HCT116 (cell line): ENCODE results near the gene ZSWIM8. TPM values are rescaled to one million over a fixed set of nuclear protein-coding genes. Genes with fewer than 3 reads are reported as not detected.

ENCODE experiments used
- ATAC-seq: fragments of 200-7000 bp; cut with Tn5 transposase; 2 replicates; pipeline ENCODE4 v1.9.1; 2020; ENCODE audit warnings: mild to moderate bottlenecking, moderate library complexity
- BruUV-seq: library from RNA; stranded (reverse); fragments of 400-500 nt; replicated peaks from 2 replicates; lab custom pipeline; 2021; lab: Mats Ljungman, UMichigan
- CTCF ChIA-PET: fragments of 300-600 bp; sonication (Branson Sonifier 250); formaldehyde crosslinking; loops from one replicate; lab custom pipeline; 2021; ENCODE audit warnings: antibody characterized with exemption; lab: Charles Lee
- POLR2A ChIA-PET: fragments of 300-600, 350-600 bp; sonication (Branson Sonifier 250); formaldehyde crosslinking; loops from one replicate; lab custom pipeline; 2021; ENCODE audit warnings: antibody characterized with exemption; lab: Charles Lee
- RAD21 ChIA-PET, 2 experiments: fragments of 300-600 bp; sonication (Branson Sonifier 250); formaldehyde crosslinking; loops; one replicate each; lab custom pipeline; 2023; ENCODE audit warnings: low total read pairs in 2 of 2; ENCODE audit not compliant: uncharacterized antibody in 2 of 2, unreplicated experiment in 2 of 2, low non-redundant PET in 1 of 2; lab: Charles Lee
- DNase-seq: peaks from one replicate; pipeline ENCODE4 v3.0.0-alpha.2; 2010; ENCODE audit warnings: low read depth, low spot score
- H2AFZ ChIP-seq: fragments of 200-600 bp; shearing (Covaris generic), sonication (generic); 2 replicates; pipeline ENCODE4 v1.6.1; 2017; ENCODE audit warnings: low read depth, mixed run types, mixed read lengths, antibody characterized with exemption, low read length; ENCODE audit not compliant: poor library complexity, severe bottlenecking
- H3K27ac ChIP-seq: 2 replicates; pipeline ENCODE4 v1.5.1; 2012; ENCODE audit warnings: low read depth, low read length
- H3K27me3 ChIP-seq: fragments of 200-600 bp; sonication (generic); 2 replicates; pipeline ENCODE4 v1.6.1; 2016; ENCODE audit warnings: mixed run types, low read length, mixed read lengths; ENCODE audit not compliant: insufficient read depth
- H3K36me3 ChIP-seq, 2 experiments: fragments of 200-500 bp in 1 of 2; fragments of 200-600 bp in 1 of 2; sonication (Bioruptor generic) in 1 of 2; sonication (generic) in 1 of 2; 2 replicates each; pipeline versions ENCODE4 v1.5.1 to v1.6.1; 2014 to 2016; ENCODE audit warnings: low read length in 2 of 2, inconsistent platforms in 1 of 2, mixed read lengths in 1 of 2, mixed run types in 1 of 2; ENCODE audit not compliant: insufficient read depth in 2 of 2, control insufficient read depth in 1 of 2
- H3K4me1 ChIP-seq, 2 experiments: fragments of 200-600 bp in 1 of 2; sonication (generic) in 1 of 2; 2 replicates each; pipeline versions ENCODE4 v1.5.1 to v1.6.1; 2012 to 2017; ENCODE audit warnings: low read length in 2 of 2, inconsistent platforms in 1 of 2, mild to moderate bottlenecking in 1 of 2, mixed read lengths in 1 of 2, mixed run types in 1 of 2, moderate library complexity in 1 of 2; ENCODE audit not compliant: insufficient read depth in 2 of 2, control insufficient read depth in 1 of 2
- H3K4me2 ChIP-seq: fragments of 200-600 bp; sonication (generic); 2 replicates; pipeline ENCODE4 v1.6.1; 2017; ENCODE audit warnings: mixed run types, low read length, mixed read lengths
- H3K4me3 ChIP-seq, 2 experiments: fragments of 200-600 bp in 1 of 2; sonication (generic) in 1 of 2; replicated peaks in 1 of 2; 2 replicates each; pipeline ENCODE4 v1.5.1; 2011 to 2016; ENCODE audit warnings: low read length in 2 of 2, control low read depth in 1 of 2, low read depth in 1 of 2, mild to moderate bottlenecking in 1 of 2, mixed read lengths in 1 of 2, mixed run types in 1 of 2
- H3K79me2 ChIP-seq: fragments of 200-600 bp; sonication (generic); 2 replicates; pipeline ENCODE4 v1.6.1; 2017; ENCODE audit warnings: mild to moderate bottlenecking, mixed run types, low read length, moderate library complexity, mixed read lengths; ENCODE audit not compliant: insufficient read depth
- H3K9ac ChIP-seq: fragments of 200-600 bp; sonication (generic); 2 replicates; pipeline ENCODE4 v1.6.1; 2016; ENCODE audit warnings: low read length, mixed read lengths
- H3K9me2 ChIP-seq: fragments of 200-600 bp; sonication (generic), shearing (Covaris generic); 2 replicates; pipeline ENCODE4 v1.6.1; 2017; ENCODE audit warnings: mixed run types, mild to moderate bottlenecking, moderate library complexity; ENCODE audit not compliant: insufficient read depth
- H3K9me3 ChIP-seq, 2 experiments: fragments of 200-500 bp in 1 of 2; fragments of 200-600 bp in 1 of 2; sonication (Bioruptor generic) in 1 of 2; sonication (generic) in 1 of 2; 2 replicates each; pipeline ENCODE4 v1.6.1; 2014 to 2017; ENCODE audit warnings: low read length in 2 of 2, mixed read lengths in 2 of 2, inconsistent platforms in 1 of 2, low read depth in 1 of 2, mild to moderate bottlenecking in 1 of 2, mixed run types in 1 of 2, moderate library complexity in 1 of 2; ENCODE audit not compliant: control insufficient read depth in 1 of 2, insufficient read depth in 1 of 2
- H4K20me1 ChIP-seq: fragments of 200-600 bp; sonication (generic), shearing (Covaris generic); 2 replicates; pipeline ENCODE4 v1.6.1; 2017; ENCODE audit warnings: mixed run types, mild to moderate bottlenecking, moderate library complexity; ENCODE audit not compliant: insufficient read depth
- CBX3 ChIP-seq: IDR thresholded peaks from 2 replicates; pipeline ENCODE4 v1.6.1; 2012; ENCODE audit warnings: low read depth
- CEBPB ChIP-seq: IDR thresholded peaks from 2 replicates; pipeline ENCODE4 v1.6.1; 2012; ENCODE audit warnings: low read depth
- ELF1 ChIP-seq: IDR thresholded peaks from 2 replicates; pipeline ENCODE4 v1.6.1; 2012; ENCODE audit warnings: low read depth, borderline replicate concordance
- EZH2 ChIP-seq: fragments of 200-600 bp; sonication (generic); IDR thresholded peaks from 2 replicates; pipeline ENCODE4 v1.6.1; 2017; ENCODE audit warnings: antibody characterized with exemption, mixed run types
- EZH2phosphoT487 ChIP-seq: fragments of 200-600 bp; IDR thresholded peaks from 2 replicates; pipeline ENCODE4 v1.6.1; 2018; ENCODE audit warnings: antibody characterized with exemption, borderline replicate concordance
- POLR2A ChIP-seq: IDR thresholded peaks from 2 replicates; pipeline ENCODE4 v1.7.0; 2011; ENCODE audit warnings: borderline replicate concordance; ENCODE audit not compliant: insufficient read depth, insufficient read length; ENCODE audit errors: extremely low read depth
- RAD21 ChIP-seq: IDR thresholded peaks from 2 replicates; pipeline ENCODE4 v1.6.1; 2012; ENCODE audit warnings: low read depth, mild to moderate bottlenecking
- SIN3A ChIP-seq: IDR thresholded peaks from 2 replicates; pipeline ENCODE4 v1.6.1; 2012; ENCODE audit warnings: low read depth
- SP1 ChIP-seq: IDR thresholded peaks from 2 replicates; pipeline ENCODE4 v1.6.1; 2012; ENCODE audit warnings: low read depth
- TCF7L2 ChIP-seq: IDR thresholded peaks from 2 replicates; pipeline ENCODE4 v1.7.0; 2011; ENCODE audit warnings: borderline replicate concordance, inconsistent platforms; ENCODE audit not compliant: insufficient read depth, insufficient read length; ENCODE audit errors: extremely low read depth
- YY1 ChIP-seq: IDR thresholded peaks from 2 replicates; pipeline ENCODE4 v1.6.1; 2011; ENCODE audit warnings: low read length, low read depth, moderate library complexity, mild to moderate bottlenecking; ENCODE audit not compliant: insufficient replicate concordance; ENCODE audit errors: extremely low read depth
- ZFX ChIP-seq: fragments of 450-650 bp; IDR thresholded peaks from 2 replicates; pipeline ENCODE4 v1.6.1; 2017
- intact Hi-C: fragments of 100-400 bp; cut with micrococcal nuclease; formaldehyde crosslinking; loops from 2 replicates; pipeline ENCODE4 v1.10.0; 2022
- total RNA-seq: library from RNA; stranded (reverse); gene quantifications from one replicate; pipeline ENCODE4 v1.2.1, GENCODE V29; 2021; ENCODE audit not compliant: unreplicated experiment
- TF ChIP-seq, protein P1 (sequence below): IDR thresholded peaks from 2 replicates; pipeline ENCODE4 v1.6.1; 2012
- TF ChIP-seq, protein P2 (sequence below): IDR thresholded peaks from 2 replicates; pipeline ENCODE4 v1.6.1; 2012
- TF ChIP-seq, protein P3 (sequence below), 3 experiments: fragments of 200-600 bp in 1 of 3; sonication (generic) in 1 of 3; IDR thresholded peaks in 2 of 3; conservative IDR thresholded peaks in 1 of 3; 2 replicates each; pipeline ENCODE4 v1.5.1; 2012 to 2017; ENCODE audit warnings: low read depth in 2 of 3, low read length in 2 of 3, antibody characterized with exemption in 1 of 3, borderline replicate concordance in 1 of 3, control low read depth in 1 of 3, mild to moderate bottlenecking in 1 of 3, mixed read lengths in 1 of 3, mixed run types in 1 of 3, moderate library complexity in 1 of 3; ENCODE audit not compliant: insufficient read depth in 1 of 3

The ZSWIM8 gene
- total RNA-seq, 1 experiment from 2014 or later, result 49.9 TPM

DNA sequence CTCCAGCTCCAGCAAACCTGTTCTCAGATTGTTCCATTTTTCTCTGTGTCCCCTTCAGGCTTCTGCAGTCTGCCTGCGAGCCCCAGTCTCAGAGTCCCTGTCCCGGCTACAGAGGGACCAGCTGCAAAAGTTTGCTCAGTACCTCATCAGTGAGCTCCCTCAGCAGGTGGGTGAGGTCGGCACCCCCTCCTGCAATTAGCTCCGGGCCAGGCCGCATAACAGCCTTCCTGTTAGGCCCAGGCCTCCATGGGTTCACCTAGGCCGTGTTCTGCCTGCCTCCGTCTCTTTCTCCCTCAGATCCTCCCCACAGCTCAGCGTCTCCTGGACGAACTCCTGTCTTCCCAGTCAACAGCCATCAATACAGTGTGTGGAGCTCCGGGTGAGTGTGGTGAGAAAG lies 4.3 kb downstream of the ZSWIM8 start:
- Histone ChIP-seq H3K9me2 (no peaks in the 10 kb centered on the region), H3K4me2 (no peak overlapping the region), H4K20me1 (no peaks in the 10 kb centered on the region), H3K36me3 (peaks cover 12 to 22% of the 10 kb centered on the region in 2 experiments; a peak in 3 of 4 replicates), H2AFZ (no peak overlapping the region), H3K4me3 (no peak overlapping the region), H3K4me1 (peaks cover 3 to 10% of the 10 kb centered on the region in 2 experiments; a peak in 3 of 4 replicates), H3K79me2 (peaks cover 17% of the 10 kb centered on the region), H3K9me3 (no peaks in the 10 kb centered on the region), H3K27ac (no peak overlapping the region)
- ChIA-PET CTCF (no interaction called here), RAD21 (no interaction called here)
- BruUV-seq, result no TSS peak
- no peak for ATAC-seq
- intact Hi-C loops, result no loop called here
- TF ChIP-seq TCF7L2, result no peak
- no peak for TF ChIP-seq EZH2phosphoT487
- TF ChIP-seq, protein P1, sequence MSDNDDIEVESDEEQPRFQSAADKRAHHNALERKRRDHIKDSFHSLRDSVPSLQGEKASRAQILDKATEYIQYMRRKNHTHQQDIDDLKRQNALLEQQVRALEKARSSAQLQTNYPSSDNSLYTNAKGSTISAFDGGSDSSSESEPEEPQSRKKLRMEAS, result no peak
- TF ChIP-seq, protein P2, sequence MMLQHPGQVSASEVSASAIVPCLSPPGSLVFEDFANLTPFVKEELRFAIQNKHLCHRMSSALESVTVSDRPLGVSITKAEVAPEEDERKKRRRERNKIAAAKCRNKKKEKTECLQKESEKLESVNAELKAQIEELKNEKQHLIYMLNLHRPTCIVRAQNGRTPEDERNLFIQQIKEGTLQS, result no peak
- no peak for TF ChIP-seq YY1
- TF ChIP-seq, all 23 proteins: peak for 0
- H3K27me3 ChIP-seq, result no peaks in the 10 kb centered on the region
- POLR2A ChIA-PET, result no interaction called here
- H3K9ac ChIP-seq, result no peak overlapping the region
- no peak for DNase-seq

DNA sequence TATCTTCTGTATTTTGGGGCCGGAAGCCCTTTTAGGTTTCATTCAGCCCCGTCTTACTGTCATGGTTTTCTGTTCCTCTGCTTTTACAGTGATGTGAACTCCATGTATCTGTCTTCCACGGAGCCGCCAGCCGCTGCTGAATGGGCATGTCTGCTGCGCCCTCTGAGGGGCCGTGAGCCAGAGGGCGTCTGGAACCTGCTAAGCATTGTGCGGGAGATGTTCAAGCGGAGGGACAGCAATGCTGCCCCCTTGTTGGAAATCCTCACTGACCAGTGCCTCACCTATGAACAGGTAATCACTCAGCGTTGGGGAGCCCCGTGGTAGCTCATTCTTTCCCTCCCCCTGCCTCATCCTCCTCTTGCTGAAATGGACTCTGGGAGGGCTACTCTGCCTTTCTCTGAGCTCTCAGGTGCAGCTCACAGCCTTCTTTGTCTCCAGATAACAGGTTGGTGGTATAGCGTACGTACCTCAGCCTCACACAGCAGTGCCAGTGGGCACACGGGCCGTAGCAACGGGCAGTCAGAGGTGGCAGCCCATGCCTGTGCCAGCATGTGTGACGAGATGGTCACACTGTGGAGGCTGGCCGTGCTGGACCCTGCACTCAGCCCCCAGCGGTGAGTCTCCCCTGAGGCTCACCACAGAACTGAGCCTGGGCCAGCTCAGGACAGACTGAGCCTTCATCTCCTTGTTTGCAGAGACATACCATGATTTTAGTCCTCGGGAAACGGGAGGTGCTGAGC lies 5.7 kb downstream of the ZSWIM8 start:
- TF ChIP-seq ZFX (no peak), SIN3A (no peak), SP1 (no peak), YY1 (no peak), TCF7L2 (no peak), CBX3 (no peak), ELF1 (no peak), POLR2A (no peak), CEBPB (no peak), EZH2 (no peak), RAD21 (no peak), EZH2phosphoT487 (no peak)
- TF ChIP-seq, protein P2, result no peak
- TF ChIP-seq, protein P3, sequence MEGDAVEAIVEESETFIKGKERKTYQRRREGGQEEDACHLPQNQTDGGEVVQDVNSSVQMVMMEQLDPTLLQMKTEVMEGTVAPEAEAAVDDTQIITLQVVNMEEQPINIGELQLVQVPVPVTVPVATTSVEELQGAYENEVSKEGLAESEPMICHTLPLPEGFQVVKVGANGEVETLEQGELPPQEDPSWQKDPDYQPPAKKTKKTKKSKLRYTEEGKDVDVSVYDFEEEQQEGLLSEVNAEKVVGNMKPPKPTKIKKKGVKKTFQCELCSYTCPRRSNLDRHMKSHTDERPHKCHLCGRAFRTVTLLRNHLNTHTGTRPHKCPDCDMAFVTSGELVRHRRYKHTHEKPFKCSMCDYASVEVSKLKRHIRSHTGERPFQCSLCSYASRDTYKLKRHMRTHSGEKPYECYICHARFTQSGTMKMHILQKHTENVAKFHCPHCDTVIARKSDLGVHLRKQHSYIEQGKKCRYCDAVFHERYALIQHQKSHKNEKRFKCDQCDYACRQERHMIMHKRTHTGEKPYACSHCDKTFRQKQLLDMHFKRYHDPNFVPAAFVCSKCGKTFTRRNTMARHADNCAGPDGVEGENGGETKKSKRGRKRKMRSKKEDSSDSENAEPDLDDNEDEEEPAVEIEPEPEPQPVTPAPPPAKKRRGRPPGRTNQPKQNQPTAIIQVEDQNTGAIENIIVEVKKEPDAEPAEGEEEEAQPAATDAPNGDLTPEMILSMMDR (IDR thresholded peaks at IDR 0.05 in 2 of 3, conservative IDR thresholded peaks at IDR 0.05 in 1 of 3; ENCODE audit: borderline replicate concordance in 1 of 3, insufficient read depth in 1 of 3, low read depth in 2 of 3, low read length in 2 of 3), result no peak
- TF ChIP-seq, protein P1, result no peak
- peaks cover 14 to 26% of the 10 kb centered on the region in 2 experiments for H3K36me3 ChIP-seq
- POLR2A ChIA-PET, result no interaction called here

More for the DNA sequence above, 5.7 kb downstream of the ZSWIM8 start:
- no peaks in the 10 kb centered on the region for H3K27me3 ChIP-seq
- no peak overlapping the region for H2AFZ ChIP-seq
- peaks cover 12% of the 10 kb centered on the region for H3K79me2 ChIP-seq
- ChIA-PET RAD21 (no interaction called here), CTCF (no interaction called here)
- DNase-seq, result no peak
- H3K4me1 ChIP-seq, result peaks cover 0 to 6% of the 10 kb centered on the region in 2 experiments; a peak in 2 of 4 replicates
- H3K9me2 ChIP-seq, result no peaks in the 10 kb centered on the region
- H3K9me3 ChIP-seq, result no peaks in the 10 kb centered on the region
- no peaks in the 10 kb centered on the region for H4K20me1 ChIP-seq
- H3K4me2 ChIP-seq, result no peak overlapping the region
- no peak overlapping the region for H3K27ac ChIP-seq
- ATAC-seq, result no peak
- H3K4me3 ChIP-seq, result no peak overlapping the region
- intact Hi-C loops, result no loop called here
- no peak overlapping the region for H3K9ac ChIP-seq
- BruUV-seq, result no TSS peak
